Activated CD4-positive, alpha-beta T cell treated with anti-CD3 and anti-CD28 coated beads, Interleukin-10, Interleukin-2, amounts not matched to agents 100 ng/mL and 50 ng/mL, durations not matched to agents 16 hours and 8 hours (primary cell): ENCODE measurements around the gene LBHD2.
"Not testable (repeated sequence)": the region's sequence is repeated elsewhere in the genome, so short reads cannot be mapped to it uniquely, and the experiment has no call there.

Source experiments
- DNase-seq: peaks from one replicate; pipeline ENCODE4 v3.0.0-alpha.2; 2020

Gene LBHD2

DNA sequence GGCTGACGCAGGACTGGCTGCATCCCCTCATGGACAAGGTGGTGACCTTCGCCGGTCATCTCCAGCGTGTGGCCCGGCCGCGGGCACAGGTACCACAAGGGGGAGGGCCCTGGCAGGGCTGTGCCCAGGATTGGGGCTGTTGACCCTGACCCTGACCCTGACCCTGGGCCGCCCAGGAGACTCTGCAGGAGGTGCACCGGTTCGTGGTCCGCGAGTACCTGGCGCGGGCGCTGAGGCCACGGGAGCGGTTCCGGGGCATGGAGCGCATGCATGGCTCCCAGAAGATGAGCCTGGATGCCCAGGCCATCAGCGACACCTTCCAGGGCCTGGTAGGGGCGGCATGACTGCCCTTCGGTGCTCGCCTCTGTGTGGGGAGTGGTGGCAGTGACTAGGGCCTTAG lies 23.4 kb downstream of the LBHD2 start:
- DNase-seq, result no peak

- DNase-seq, result no peak
These were observed 24.1 kb downstream of the LBHD2 start for GRCh38 chr14:103107941-103108748.

DNA sequence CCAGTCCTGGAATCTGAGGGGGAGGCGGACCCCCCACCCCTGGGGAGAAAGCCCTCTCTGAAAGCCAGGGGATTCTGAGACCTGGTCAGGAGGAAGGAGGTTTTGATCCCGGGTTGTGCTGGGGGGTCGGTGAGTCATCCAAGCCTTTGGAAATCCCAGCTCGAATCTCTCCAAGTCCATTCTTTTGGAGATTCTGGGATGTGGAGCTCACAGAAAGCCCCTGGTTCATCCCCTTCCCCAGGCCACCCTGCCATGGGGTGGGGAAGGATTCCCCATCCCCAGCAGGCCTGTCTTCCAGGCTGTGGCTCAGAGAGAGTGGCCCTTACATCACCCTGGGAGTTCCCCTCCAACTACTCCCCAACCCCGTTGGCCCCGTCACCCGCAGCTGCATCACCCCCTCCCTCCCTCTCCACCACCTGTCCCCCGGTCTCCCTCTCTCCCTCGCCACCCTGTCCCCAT lies 24.8 kb downstream of the LBHD2 start:
- DNase-seq, result peak; percentile 49

DNA sequence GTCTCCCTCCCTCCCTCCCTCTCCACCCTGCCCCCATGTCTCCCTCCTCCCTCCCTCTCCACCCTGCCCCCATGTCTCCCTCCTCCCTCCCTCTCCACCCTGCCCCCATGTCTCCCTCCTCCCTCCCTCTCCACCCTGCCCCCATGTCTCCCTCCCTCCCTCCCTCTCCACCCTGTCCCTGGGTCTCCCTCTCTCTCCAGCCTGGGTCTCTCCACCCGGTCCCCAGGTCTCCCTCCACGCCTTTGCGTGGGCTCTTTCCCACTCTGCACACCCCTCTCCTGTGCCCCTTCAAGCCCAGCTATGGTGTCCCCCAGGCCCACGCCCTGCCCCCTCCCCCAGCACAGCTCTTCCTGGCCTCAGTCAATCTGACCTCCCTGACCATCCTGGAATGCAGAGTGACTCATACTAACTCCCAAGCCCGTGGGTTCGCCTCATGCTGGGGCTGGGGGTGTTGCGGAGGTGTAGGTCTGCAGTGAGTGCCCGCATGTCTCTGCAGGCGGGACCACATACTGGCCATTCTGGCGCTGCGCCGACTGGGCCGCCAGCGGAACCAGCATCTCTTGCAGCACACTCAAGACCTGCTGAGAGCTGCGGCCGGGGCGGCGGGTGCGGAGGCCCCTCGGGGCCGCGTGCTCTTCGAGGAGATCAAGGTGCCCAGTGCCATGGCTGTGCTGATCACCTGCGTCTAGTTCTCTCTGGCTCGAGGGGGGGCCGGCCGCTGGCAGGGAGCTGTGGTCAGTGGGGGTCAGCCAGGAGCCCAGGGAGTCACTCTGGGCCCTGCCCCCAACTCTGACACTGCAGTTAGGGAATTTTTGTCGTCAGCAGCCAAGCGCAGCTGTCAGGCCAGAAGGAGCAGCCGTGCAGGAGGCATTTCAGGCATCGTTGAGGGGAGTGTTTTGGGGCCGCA lies 25.8 kb downstream of the LBHD2 start:
- DNase-seq, result no peak

DNA sequence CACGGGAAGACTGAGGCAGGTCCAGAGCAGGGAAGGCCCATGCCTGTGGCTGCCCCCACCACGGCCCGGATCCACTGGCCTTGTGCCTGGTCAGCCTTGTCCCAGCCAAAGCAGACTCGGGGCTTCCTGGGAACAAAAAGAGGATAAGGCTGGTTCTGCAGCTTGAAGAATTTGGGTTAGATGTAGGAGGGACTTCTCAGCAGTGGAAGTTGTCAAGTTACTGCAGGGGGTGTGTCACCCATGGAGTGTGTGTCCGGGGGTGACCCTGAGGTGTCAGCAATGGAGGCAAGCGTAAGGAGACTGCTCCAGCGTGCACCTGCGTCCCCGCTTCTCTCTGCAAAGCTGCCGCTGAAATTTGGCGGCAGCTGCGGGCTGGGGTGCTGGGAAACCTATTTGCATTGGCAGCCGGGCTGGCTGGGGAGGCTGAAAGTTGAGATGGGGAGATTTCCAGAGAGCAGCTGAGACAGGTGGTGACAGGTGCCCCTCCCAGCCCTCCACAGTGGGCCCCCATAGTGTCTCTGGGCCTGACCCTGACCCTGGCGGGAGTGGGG lies 26.7 kb downstream of the LBHD2 start:
- DNase-seq, result no peak

- no peak for DNase-seq
These were observed 27.3 kb downstream of the LBHD2 start for GRCh38 chr14:103111232-103111868.

DNA sequence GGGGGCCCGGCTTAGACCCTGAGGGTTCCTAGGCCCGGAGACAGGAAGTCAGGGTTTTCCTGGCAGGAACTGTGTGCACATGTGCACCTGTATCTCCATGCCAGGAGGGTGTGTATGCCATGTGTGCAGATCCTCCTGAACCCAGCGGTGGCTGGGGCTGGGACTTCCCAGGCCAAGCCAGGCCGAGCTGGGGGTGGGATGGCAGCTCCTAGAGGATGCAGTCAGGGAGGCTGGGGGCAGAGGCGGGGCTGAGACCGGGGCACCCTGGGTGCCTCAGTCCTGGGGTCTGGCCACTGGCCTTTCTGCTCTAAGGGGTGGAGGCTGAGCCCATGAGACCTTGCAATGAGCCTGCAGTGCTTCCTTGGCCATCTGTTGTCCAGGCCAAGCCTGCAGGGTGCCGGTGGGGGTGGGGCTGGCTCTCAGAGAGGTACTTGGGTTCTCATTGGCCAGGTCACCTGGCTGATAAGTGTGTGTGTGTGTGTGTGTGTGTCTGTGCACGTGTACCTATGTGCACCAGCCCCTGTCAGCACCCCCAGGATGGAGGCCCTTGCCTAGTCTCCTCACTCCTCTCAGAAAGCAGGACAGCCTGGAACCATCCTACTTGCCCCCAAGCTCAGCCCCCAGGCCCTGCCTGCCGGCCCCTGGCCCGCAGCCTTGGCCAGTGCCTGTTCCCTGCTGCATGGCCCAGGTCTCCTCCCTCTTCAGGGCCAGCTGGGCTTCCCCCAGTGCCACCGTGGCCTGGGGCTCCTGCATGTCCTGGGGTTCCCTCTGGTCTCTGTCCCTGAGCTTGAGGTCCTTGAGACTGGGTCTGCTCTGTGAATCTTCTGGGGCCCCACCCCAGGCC lies 28.6 kb downstream of the LBHD2 start:
- DNase-seq, result no peak

DNA sequence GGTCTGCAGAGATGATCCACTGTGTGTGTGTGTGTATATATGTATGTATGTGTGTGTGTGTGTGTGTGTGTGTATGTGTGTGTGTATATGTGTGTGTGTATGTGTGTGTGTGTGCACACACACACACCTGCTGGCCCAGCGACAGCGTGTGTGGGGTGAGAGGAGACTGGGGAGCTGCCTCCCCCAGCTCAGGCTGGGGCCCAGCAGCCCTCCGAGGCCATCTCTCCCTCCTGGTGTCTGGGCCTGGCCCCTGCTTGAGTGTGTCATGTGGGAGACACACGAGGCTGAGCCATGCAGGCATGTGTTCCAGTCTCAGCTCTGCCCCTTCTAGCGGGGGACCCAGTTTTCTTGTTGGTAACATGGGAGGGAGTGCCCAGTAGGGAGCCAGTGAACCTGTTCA lies 29.3 kb downstream of the LBHD2 start:
- no peak for DNase-seq

GRCh38 chr14:103113774-103114173 lies 29.8 kb downstream of the LBHD2 start:
- DNase-seq, result no peak

GRCh38 chr14:103115086-103115679 lies 31.2 kb downstream of the LBHD2 start:
- DNase-seq, result peak; percentile 39

- DNase-seq, result no peak
These were observed 32.0 kb downstream of the LBHD2 start for GRCh38 chr14:103115845-103116572.

DNA sequence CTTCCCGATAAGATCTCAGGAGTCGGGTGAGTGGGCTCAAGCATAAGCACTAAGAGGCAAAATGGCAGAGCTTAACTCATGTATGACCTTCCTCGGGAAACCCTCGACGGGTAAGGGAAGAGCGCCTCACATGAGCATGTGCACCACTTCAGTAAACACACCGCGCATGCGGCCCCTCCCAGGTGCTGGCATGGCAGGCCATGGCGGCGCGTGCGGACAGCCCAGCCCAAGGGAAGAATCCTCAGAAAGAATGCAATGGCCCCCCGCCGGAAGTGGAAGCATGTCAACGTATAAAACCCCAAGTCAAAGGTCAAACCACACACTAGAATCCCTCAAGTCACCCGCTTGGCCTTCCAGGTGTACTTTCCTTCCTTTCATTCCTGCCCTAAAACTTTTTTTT lies 32.6 kb downstream of the LBHD2 start:
- DNase-seq, result no peak

- DNase-seq, result not testable (repeated sequence)
These were observed 33.5 kb downstream of the LBHD2 start for GRCh38 chr14:103117499-103117898.

DNA sequence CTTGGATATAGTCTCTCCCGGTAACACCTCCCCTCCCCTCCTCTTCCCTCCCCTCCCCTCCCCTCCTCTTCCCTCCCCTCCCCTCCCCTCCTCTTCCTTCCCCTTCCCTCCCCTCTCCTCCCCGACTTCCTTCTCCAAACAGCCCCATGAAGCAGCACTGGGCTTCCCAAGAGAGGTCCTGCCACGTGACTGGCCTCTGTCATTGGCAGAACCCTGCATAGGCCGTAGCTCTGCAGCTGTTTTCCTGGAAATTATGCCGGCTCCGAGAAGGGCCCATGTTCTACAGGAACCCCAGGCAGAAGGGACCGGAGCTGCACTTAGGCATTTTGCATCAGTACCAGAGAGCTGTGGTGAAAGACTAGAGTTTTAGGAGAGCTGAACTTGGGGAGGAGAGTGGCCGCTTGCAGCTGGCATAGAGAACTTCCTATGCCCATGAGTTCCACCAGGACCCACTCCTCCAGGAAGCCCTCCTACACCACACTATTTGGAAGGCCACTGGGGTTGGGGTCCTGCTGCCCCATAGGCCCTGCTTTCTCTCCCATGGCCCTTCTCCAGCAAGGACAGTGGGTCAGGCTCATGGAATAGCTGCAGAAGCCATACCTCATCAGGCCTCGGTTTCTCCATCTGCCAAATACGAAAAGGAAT lies 34.1 kb downstream of the LBHD2 start:
- no peak for DNase-seq

DNA sequence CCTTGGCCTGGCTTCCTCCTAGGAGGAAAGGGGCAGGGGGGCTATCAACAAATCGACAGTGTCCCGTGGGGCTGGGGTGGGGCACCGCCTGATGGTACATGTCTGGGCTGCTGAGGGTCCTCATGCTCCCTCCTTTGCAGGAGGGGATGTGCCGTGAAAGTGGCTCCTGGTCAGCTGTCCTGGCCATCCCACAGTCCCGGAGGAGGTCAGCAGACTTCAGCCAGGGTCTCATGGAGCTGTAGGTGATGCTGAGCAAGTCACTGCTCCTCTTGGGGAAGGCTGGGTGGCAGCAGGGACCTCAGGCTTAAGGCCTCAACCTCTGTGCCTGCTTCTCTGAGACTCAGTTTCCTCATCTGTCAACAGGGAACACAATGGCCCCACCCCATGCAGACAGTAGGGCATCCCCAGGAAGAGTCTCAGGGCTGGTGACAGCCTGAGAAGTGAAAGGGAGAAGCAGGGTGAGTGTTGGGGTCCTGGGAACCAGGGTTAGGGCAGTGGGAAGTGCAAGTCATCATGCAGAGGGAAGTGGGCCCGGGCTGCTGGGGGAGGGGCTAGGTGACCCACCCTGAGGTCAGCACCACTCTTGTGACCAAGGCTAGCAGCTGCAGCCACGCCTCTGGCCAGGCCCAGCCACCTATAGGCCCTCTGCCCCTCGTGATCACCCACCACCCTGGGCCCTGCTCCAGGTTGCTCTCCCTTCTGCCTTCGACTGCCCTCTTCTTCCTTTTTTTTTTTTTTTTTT lies 34.8 kb downstream of the LBHD2 start:
- DNase-seq, result no peak

- not testable (repeated sequence) for DNase-seq
These were observed 35.5 kb downstream of the LBHD2 start for GRCh38 chr14:103119527-103119926.

- DNase-seq, result no peak
These were observed 37.3 kb downstream of the LBHD2 start for GRCh38 chr14:103121121-103121845.

DNA sequence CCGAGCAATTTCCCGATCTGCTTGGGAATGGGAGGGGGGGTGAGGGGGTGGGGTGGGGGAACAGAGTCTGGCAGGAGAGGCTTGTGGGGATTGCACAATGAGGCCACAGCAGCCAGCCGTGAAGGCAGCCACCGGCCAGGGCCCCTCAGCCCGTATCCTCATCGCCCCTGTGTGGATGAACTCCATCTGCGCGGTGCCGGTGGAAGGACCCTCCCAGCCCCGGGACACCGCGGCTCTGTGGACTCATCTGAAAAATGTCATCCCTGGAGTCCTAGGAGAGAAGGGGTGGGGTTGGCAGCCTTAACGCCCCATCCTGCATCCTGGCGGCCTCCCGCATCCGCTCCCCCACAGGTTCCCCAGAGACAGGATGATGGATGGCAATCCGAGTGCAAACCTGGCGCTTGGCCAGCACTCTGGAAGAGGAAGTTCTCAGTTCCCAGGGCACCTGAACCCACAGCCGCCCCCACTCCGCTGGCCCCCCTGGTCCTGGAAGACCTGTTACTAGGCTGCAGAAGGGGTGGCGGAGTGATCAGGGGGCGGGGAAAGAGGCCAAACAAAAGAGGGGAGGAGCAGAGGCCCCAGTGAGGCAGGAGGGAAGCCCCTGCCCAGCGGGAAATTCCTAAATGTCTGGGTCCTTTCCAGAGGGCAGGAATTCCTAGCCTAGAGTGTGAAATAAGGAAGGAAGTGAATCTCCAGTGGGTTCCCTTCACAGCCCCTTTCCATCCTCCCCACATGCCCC lies 38.0 kb downstream of the LBHD2 start:
- no peak for DNase-seq
